ENCODE data around the gene MYH11.

- TF ChIP-seq POLR2A (IDR thresholded peaks at IDR 0.05; ENCODE audit: low read length) = no peak
- TF ChIP-seq GATA1 (IDR thresholded peaks at IDR 0.05; ENCODE audit: low read depth, low read length) = no peak
Measured at GRCh38 chr16:15833541-15833940, 23.3 kb downstream of the MYH11 start.
